ENCODE measurements around the gene SLC25A34.

The SLC25A34 gene

DNA sequence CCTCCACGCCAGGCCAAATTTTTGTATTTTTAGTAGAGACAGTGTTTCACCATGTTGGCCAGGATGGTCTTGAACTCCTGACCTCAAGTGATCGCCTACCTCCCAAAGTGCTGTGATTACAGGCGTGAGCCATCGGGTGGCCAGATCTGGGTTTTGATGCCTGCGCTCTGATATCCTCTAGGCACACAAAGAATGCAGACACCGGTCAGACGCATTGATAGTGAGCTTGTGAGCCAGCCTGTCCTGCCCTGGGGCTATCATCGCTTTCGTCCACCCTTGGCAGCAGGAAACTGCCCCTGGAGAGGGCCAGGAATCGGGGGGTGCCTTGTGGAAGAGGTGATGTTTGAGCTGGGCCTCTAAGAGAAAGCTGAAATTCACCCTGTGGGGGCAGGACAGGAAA is 26.5 kb downstream of the SLC25A34 start:
- TF ChIP-seq SPI1 (IDR thresholded peaks at IDR 0.05; ENCODE audit: low read depth, low read length) (no peak), POU2F2 (IDR thresholded peaks at IDR 0.05; ENCODE audit: low read depth, low read length) (no peak), TAF1 (IDR thresholded peaks at IDR 0.05; ENCODE audit: low read depth, low read length) (no peak), POLR2AphosphoS5 (IDR thresholded peaks at IDR 0.05; ENCODE audit: low read depth, low read length) (no peak), POLR2A (IDR thresholded peaks at IDR 0.05; ENCODE audit: low read depth, low read length) (no peak), PAX5 (IDR thresholded peaks at IDR 0.05; ENCODE audit: insufficient read depth, low read length, severe bottlenecking) (no peak)
- FAIRE-seq (no peak), DNase-seq (ENCODE audit: insufficient read length, low spot score) (no peak)

DNA sequence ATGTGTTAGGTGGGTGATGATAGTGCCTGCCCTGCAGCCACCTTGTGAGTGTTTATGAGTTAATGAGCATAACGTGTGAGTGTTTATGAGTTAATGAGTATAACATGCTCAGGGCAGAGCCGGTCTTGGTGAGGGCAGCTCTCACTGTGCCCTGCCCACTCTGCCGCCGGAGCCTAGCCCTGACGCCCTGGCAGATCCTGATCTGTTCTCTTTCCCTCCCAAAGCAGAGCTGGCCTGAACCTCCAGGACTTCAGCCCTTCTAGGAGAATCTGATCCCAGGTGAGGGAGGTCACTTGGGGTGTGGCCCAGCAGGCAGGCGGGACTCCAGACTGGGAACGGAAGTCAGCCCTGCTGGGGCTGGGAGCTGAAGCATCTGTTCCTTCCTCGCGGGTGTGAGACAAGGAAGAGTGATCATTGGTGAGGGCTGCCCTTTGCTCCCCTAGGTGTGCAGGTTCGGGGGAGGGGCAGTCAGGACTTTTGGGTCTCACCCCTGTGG is 28.3 kb downstream of the SLC25A34 start:
- no peak for FAIRE-seq
- DNase-seq (ENCODE audit: insufficient read length, low spot score), result no peak
- no peak for TF ChIP-seq PAX5 (IDR thresholded peaks at IDR 0.05; ENCODE audit: insufficient read depth, low read length, severe bottlenecking)
- TF ChIP-seq POLR2AphosphoS5 (IDR thresholded peaks at IDR 0.05; ENCODE audit: low read depth, low read length), result no peak
- TF ChIP-seq POLR2A (IDR thresholded peaks at IDR 0.05; ENCODE audit: low read depth, low read length), result no peak
- TF ChIP-seq TAF1 (IDR thresholded peaks at IDR 0.05; ENCODE audit: low read depth, low read length), result no peak

DNA sequence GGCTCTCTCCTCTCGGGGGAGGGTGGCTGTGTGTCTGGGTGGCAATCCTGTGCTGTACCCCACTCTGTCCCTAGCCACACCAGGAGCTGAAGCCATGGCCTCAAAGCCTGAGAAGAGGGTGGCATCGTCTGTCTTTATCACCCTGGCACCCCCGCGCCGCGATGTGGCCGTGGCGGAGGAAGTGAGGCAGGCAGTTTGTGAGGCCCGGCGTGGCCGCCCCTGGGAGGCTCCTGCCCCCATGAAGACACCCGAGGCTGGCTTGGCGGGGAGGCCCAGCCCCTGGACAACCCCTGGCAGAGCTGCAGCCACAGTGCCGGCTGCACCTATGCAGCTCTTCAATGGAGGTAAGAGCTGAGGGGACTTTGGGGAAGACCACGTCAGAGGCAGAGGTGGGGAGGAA is 28.8 kb downstream of the SLC25A34 start:
- DNase-seq (ENCODE audit: insufficient read length, low spot score) (no peak), FAIRE-seq (no peak)
- no peak for TF ChIP-seq POLR2A (IDR thresholded peaks at IDR 0.05; ENCODE audit: low read depth, low read length)

DNA sequence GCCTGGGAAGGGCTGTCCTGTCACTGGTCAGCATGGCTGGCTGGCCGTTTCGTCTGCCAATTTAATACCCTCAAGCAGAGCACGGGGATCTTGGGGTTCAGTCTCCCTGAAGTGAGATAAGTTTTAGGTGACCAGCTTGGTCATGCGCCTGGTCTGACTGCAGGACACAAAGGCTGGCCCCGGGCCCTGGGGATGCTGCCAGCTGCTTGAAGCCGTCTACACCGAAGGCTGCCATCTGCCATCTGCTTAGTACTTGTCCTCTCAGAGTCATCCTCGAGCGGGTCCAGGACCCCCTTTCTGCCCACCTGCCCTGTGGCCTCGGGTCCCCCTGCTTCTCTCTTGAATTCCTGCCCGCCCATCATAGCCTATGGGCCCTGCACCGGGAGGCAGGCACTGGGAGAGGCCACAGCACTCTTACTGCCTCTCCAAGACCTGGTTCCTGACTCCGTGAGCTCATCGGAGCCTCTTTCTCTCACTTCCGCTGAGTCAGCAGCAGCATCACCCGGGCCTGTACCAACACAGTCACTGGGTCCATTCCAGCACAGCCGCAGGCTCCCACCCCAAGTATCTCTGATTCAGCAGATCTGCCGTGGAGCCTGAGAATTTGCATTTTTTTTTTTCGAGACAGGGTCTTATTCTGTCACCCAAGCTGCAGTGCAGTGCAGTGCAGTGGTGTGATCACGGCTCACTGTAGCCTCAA is 29.6 kb downstream of the SLC25A34 start:
- FAIRE-seq (no peak), DNase-seq (ENCODE audit: insufficient read length, low spot score) (no peak)
- no peak for TF ChIP-seq SPI1 (IDR thresholded peaks at IDR 0.05; ENCODE audit: low read depth, low read length)
- no peak for TF ChIP-seq PAX5 (IDR thresholded peaks at IDR 0.05; ENCODE audit: insufficient read depth, low read length, severe bottlenecking)
- no peak for TF ChIP-seq POU2F2 (IDR thresholded peaks at IDR 0.05; ENCODE audit: low read depth, low read length)
- TF ChIP-seq POLR2AphosphoS5 (IDR thresholded peaks at IDR 0.05; ENCODE audit: low read depth, low read length), result no peak
- no peak for TF ChIP-seq POLR2A (IDR thresholded peaks at IDR 0.05; ENCODE audit: low read depth, low read length)
- no peak for TF ChIP-seq TAF1 (IDR thresholded peaks at IDR 0.05; ENCODE audit: low read depth, low read length)

DNA sequence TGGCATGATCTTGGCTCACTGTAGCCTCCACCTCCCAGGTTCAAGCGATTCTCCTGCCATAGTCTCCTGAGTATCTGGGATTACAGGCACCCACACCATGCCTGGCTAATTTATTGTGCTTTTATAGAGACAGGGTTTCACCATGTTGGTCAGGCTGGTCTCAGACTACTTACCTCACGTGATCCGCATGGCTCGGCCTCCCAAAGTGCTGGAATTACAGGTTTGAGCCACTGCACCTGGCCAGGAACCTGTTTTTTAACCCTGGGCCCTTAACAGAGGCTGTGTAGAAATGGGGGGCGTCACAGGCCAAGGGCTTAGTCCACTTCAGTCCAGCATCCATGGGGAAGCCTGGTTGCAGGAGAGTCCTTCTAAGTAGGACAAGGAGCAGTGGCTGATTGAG is 31.9 kb downstream of the SLC25A34 start:
- TF ChIP-seq POLR2A (IDR thresholded peaks at IDR 0.05; ENCODE audit: low read depth, low read length), result no peak
- no peak for TF ChIP-seq POU2F2 (IDR thresholded peaks at IDR 0.05; ENCODE audit: low read depth, low read length)
- TF ChIP-seq POLR2AphosphoS5 (IDR thresholded peaks at IDR 0.05; ENCODE audit: low read depth, low read length), result no peak
- no peak for TF ChIP-seq TAF1 (IDR thresholded peaks at IDR 0.05; ENCODE audit: low read depth, low read length)
- TF ChIP-seq SPI1 (IDR thresholded peaks at IDR 0.05; ENCODE audit: low read depth, low read length), result no peak
- TF ChIP-seq PAX5 (IDR thresholded peaks at IDR 0.05; ENCODE audit: insufficient read depth, low read length, severe bottlenecking), result no peak
- FAIRE-seq (no peak), DNase-seq (ENCODE audit: insufficient read length, low spot score) (no peak)

DNA sequence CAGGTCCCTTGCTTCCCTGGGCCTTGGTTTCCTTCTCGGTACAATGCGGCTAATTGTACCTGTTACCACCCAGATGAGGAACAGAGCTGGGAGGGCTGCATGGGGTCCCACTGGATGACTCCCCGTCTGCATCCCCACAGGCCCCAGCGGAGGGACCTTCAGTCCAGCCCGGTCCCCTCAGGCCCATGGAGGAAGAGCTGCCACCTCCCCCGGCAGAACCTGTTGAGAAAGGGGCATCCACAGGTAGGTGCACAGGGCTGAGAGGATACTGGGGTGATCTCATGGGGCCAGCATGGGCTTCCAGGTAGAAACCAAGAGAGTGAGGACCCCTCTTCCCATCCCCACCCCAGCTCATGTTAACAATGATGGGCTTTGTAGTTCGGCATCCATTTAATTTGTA is 32.3 kb downstream of the SLC25A34 start:
- no peak for TF ChIP-seq POU2F2 (IDR thresholded peaks at IDR 0.05; ENCODE audit: low read depth, low read length)
- no peak for DNase-seq (ENCODE audit: insufficient read length, low spot score)
- no peak for FAIRE-seq

DNA sequence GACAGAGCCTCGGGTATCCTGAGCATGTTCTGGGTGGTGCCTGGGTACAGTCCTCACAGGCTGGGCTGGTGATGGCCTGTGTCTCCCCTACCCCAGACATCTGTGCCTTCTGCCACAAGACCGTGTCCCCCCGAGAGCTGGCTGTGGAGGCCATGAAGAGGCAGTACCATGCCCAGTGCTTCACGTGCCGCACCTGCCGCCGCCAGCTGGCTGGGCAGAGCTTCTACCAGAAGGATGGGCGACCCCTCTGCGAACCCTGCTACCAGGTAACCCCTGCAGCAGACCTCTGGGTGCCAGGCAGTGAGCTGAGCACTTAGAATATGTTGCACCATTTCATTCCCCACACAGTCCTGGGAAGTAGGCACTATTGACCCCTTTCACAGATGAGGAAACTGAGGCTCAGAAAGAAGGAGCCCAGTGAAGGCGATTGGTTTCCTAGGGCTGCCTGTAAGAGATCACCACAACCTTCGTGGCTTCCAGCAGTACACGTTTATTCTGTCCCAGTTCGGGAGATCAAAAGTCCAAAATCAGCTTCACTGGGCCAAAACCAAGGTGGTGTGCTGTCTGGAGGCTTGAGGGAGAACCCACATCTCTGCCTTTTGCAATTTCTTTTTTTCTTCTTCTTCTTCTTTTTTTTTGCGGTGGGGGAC is 34.4 kb downstream of the SLC25A34 start:
- TF ChIP-seq SPI1 (IDR thresholded peaks at IDR 0.05; ENCODE audit: low read depth, low read length), result no peak
- no peak for TF ChIP-seq TAF1 (IDR thresholded peaks at IDR 0.05; ENCODE audit: low read depth, low read length)
- no peak for TF ChIP-seq PAX5 (IDR thresholded peaks at IDR 0.05; ENCODE audit: insufficient read depth, low read length, severe bottlenecking)
- no peak for TF ChIP-seq POU2F2 (IDR thresholded peaks at IDR 0.05; ENCODE audit: low read depth, low read length)
- TF ChIP-seq POLR2AphosphoS5 (IDR thresholded peaks at IDR 0.05; ENCODE audit: low read depth, low read length), result no peak
- no peak for TF ChIP-seq POLR2A (IDR thresholded peaks at IDR 0.05; ENCODE audit: low read depth, low read length)
- DNase-seq (ENCODE audit: insufficient read length, low spot score) (no peak), FAIRE-seq (no peak)

DNA sequence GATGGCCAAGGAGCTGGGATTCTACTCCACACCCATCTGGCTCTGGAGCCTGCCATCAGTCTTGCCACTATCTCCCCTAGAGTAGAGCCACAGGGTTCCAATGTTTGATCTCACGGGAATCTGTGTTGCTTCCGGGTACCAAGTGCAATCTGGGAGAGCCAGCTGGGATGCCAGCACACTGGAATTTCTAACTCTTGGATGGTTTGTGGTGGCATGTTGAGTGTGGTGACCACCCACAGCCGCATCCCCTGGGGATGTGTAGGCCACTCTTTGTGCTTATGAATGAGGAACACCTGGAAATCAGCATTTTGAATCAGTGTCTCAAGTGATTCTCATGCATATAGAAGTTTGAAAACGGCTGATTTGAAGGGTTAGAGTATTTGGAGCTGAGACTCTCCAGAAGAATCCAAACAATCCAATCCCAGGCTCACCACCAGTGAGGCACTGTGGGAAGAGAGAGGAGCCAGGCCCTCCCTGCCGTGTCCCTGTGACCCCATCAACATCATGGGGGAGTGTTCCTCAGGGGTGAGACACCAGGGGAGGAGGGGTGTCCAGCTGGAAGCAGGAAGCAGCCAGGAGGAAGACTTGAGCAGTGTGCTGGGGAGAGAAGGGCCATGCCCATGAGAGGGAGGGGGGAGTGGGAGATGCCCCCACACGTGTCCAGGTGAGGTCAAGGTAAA is 35.9 kb downstream of the SLC25A34 start:
- no peak for DNase-seq (ENCODE audit: insufficient read length, low spot score)
- no peak for FAIRE-seq
- TF ChIP-seq PAX5 (IDR thresholded peaks at IDR 0.05; ENCODE audit: insufficient read depth, low read length, severe bottlenecking), result no peak
- TF ChIP-seq SPI1 (IDR thresholded peaks at IDR 0.05; ENCODE audit: low read depth, low read length), result no peak
- no peak for TF ChIP-seq TAF1 (IDR thresholded peaks at IDR 0.05; ENCODE audit: low read depth, low read length)
- TF ChIP-seq POU2F2 (IDR thresholded peaks at IDR 0.05; ENCODE audit: low read depth, low read length), result no peak
- no peak for TF ChIP-seq POLR2AphosphoS5 (IDR thresholded peaks at IDR 0.05; ENCODE audit: low read depth, low read length)
- no peak for TF ChIP-seq POLR2A (IDR thresholded peaks at IDR 0.05; ENCODE audit: low read depth, low read length)

DNA sequence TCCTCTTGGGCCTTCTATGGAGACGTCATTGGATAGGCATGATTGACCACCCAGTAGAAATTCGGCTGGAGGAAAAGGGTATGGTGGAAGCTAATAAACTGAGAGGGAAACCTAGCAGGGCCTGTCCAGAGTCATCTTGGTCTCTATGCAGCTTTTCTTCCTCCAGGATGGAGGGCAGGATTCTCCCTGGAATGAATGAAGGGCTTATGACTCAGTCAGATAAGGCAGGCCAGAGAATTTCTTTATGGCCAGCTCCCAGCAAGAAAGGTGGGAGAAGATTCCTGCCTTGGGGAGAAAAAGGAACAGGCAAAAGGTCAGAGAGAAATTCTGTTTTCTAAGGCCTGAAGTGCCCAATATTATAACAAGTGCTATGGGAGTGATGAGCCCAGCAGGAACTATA is 39.6 kb downstream of the SLC25A34 start:
- no peak for DNase-seq (ENCODE audit: insufficient read length, low spot score)
- TF ChIP-seq POLR2A (IDR thresholded peaks at IDR 0.05; ENCODE audit: low read depth, low read length) (no peak), SPI1 (IDR thresholded peaks at IDR 0.05; ENCODE audit: low read depth, low read length) (no peak), PAX5 (IDR thresholded peaks at IDR 0.05; ENCODE audit: insufficient read depth, low read length, severe bottlenecking) (no peak), TAF1 (IDR thresholded peaks at IDR 0.05; ENCODE audit: low read depth, low read length) (no peak), POLR2AphosphoS5 (IDR thresholded peaks at IDR 0.05; ENCODE audit: low read depth, low read length) (no peak), POU2F2 (IDR thresholded peaks at IDR 0.05; ENCODE audit: low read depth, low read length) (no peak)
- no peak for FAIRE-seq
